ENCODE results near the gene SHLD1. TPM values are rescaled to one million over a fixed set of nuclear protein-coding genes. Genes with fewer than 3 reads are reported as not detected.

SHLD1 gene
- total RNA-seq, 1 experiment from 2014 or later, result 6.7 TPM

GRCh38 chr20:5827861-5828260 is 77.7 kb downstream of the SHLD1 start:
- Histone ChIP-seq H4K91ac (ENCODE audit: insufficient read length, low read depth, low read length) (no peak overlapping the region), H3K4me2 (ENCODE audit: insufficient read depth, insufficient read length, low read length) (no peak overlapping the region), H2BK12ac (ENCODE audit: insufficient read length, low read depth, low read length) (no peak overlapping the region), H3K27ac (ENCODE audit: insufficient read length, low read depth, low read length) (no peak overlapping the region), H2BK5ac (ENCODE audit: insufficient read length, low read length) (no peak overlapping the region), H4K20me1 (ENCODE audit: control insufficient read depth, insufficient read depth, insufficient read length) (no peaks in the 10 kb centered on the region), H2BK120ac (ENCODE audit: low read depth, low read length, poor library complexity, severe bottlenecking) (no peak overlapping the region), H2AK5ac (ENCODE audit: insufficient read length, low read length) (no peak overlapping the region), H2AFZ (ENCODE audit: low read length) (no peak overlapping the region), H3K56ac (ENCODE audit: insufficient read length, low read depth, low read length) (no peak overlapping the region), H3K14ac (ENCODE audit: insufficient read depth, low read length) (no peak overlapping the region), H3K79me1 (ENCODE audit: insufficient read depth, low read depth, low read length, poor library complexity, severe bottlenecking) (no peaks in the 10 kb centered on the region), H3K79me2 (ENCODE audit: insufficient read depth, low read length) (no peaks in the 10 kb centered on the region), H3K4me1 (ENCODE audit: insufficient read depth, low read length) (peaks cover 3% of the 10 kb centered on the region), H4K8ac (replicated peaks; ENCODE audit: insufficient read length, low read depth, low read length) (no peak overlapping the region), H4K5ac (ENCODE audit: insufficient read length, low read depth, low read length) (peak overlapping the region; percentile 36), H3K23ac (ENCODE audit: insufficient read length, low read depth, low read length) (no peak overlapping the region), H3K18ac (ENCODE audit: insufficient read length, low read depth, low read length) (no peak overlapping the region), H3K23me2 (ENCODE audit: insufficient read length, low read depth, low read length, poor library complexity, severe bottlenecking) (no peaks in the 10 kb centered on the region), H2BK15ac (ENCODE audit: low read depth, low read length) (no peak overlapping the region), H3K4ac (ENCODE audit: low read depth, low read length) (no peak overlapping the region), H3K27me3 (ENCODE audit: insufficient read depth, low read length) (no peaks in the 10 kb centered on the region; the same call in 1 of the 2 replicates), H3K9me3 (ENCODE audit: control insufficient read depth, low read depth, low read length) (no peaks in the 10 kb centered on the region), H3K9ac (ENCODE audit: extremely low read depth, insufficient read length, low read length) (no peak overlapping the region), H3T11ph (ENCODE audit: low read length) (no peak overlapping the region), H2BK20ac (ENCODE audit: low read depth, low read length, poor library complexity, severe bottlenecking) (no peak overlapping the region)
- no peaks in the 10 kb centered on the region for H3K27me3 Mint-ChIP-seq (ENCODE audit: low read depth)
- H3K9me3 Mint-ChIP-seq, result no peaks in the 10 kb centered on the region; a peak in 1 of 5 replicates
- peaks cover 30 to 36% of the 10 kb centered on the region in 2 experiments for H3K4me1 Mint-ChIP-seq
- H3K27ac Mint-ChIP-seq, result no peak overlapping the region
- H3K36me3 Mint-ChIP-seq (ENCODE audit: insufficient read depth in 1 of 3, low read depth in 3 of 3), result no peaks in the 10 kb centered on the region; a peak in 1 of 7 replicates
- no peak overlapping the region for H3K4me3 Mint-ChIP-seq
- no peak for DNase-seq
- TF ChIP-seq CTCF (conservative IDR thresholded peaks at IDR 0.05), result no peak
- WGBS (ENCODE audit: extremely low coverage, insufficient read length, low lambda C conversion rate), result 100% methylated on average over 1 of the region's 1 CpG

Measured in H9 (cell line).